ENCODE results near the gene ATP2C1.
A peak's percentile ranks its signal among the peaks of the same experiment; 100 is the strongest.

ATP2C1 gene

DNA sequence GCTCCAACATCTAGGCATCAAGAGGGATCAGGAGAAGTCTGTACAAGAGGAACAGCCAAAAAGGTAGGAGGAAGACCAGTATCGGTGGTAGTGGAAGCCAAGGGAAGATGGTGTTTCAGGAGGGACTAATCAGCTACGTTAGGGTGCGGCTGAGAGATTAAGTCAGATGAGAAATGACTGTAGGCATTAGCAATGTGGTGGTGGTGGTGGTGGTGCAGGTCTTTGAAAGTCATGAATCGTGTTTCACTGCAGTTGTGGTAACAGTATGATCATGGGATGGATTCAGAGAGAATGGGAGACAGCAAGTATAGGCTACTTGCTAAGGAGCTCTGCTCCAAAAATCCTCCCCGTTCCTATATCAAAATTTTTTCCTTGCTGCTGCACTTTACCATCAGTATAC lies 97.2 kb downstream of the ATP2C1 start:
- DNase-seq: peak; percentile 23

DNA sequence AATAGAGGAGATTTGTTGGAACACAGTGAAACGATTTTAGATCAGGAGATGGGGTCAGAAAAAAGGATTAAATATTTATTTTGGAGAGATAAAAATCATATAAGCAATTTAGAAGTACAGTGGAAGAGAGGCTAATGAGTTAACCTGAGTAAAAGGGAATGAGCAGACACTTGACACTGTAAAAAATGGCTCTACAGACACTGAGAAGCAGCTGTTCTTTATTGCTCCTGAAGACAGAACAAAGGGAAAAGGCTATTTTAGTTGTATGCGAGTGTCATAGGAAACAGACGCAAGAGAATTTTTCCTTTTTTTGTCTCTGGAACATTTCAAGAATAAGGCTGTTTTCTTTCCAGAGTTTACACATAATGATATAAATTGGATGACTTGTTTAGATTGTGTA lies 98.5 kb downstream of the ATP2C1 start:
- DNase-seq: no peak

DNA sequence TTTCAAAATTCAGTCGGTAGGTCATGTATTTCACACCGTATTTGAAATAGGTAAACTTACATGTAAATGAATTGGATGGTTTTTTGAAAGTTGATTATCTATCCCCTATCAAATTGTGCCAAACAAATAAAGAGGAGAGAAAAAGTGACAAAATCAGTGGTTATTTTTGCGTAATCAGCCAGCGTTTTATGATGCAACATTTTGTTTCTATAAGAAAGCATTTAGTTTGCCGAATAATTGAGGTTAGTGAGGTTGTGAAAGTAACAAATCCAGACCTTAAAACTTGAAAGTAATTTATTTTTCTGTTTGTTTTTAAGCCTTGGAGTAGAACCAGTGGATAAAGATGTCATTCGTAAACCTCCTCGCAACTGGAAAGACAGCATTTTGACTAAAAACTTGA lies 103.4 kb downstream of the ATP2C1 start:
- DNase-seq: no peak

DNA sequence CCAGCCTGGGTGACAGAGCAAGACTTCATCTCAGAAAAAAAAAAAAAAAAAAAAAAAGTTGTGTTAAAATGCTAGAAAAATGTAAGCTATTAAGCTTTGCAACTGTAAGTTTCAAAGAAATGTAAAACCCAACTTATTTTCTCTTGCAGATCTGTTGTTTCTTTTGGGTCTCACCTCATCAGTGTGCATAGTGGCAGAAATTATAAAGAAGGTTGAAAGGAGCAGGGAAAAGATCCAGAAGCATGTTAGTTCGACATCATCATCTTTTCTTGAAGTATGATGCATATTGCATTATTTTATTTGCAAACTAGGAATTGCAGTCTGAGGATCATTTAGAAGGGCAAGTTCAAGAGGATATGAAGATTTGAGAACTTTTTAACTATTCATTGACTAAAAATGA lies 107.2 kb downstream of the ATP2C1 start:
- no peak for DNase-seq

DNA sequence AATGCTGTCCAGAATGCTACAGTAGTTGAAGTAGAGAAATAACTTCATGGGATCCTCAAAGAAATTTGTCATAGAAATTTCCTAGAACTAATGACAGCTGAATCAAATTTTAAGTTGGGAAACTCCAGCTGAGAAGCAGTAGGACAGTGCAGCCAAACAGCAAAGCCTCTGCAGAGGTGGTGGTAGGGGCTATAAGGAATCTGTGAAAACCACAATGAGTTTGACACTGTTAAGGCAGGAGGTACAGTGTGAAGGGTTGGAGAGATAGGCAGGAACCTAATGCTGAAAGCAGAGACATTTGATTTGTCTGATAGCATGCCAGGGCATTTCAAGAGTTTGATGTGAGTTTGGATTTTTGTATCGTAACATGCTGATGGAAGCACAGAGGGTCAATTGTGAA lies 110.7 kb downstream of the ATP2C1 start:
- peak; percentile 25 for DNase-seq

DNA sequence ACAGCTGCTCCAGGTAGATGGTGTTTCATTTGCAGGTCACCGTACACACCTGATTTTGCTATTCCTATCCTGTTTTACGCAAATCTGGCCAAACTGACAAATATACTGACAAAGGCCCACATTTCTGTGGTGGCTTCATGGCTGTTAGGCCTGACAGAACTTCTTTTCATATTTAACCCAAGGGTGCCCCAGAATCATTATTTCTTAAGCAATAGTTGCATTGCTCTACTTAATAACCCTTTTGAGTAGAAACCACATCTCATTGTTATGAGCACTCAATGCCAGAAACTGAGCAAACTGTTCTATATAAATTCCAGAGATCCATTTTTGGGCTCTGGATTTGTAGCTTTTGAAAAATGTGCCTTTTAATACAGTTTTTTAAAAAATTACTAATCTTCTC lies 113.4 kb downstream of the ATP2C1 start:
- no peak for DNase-seq

DNA sequence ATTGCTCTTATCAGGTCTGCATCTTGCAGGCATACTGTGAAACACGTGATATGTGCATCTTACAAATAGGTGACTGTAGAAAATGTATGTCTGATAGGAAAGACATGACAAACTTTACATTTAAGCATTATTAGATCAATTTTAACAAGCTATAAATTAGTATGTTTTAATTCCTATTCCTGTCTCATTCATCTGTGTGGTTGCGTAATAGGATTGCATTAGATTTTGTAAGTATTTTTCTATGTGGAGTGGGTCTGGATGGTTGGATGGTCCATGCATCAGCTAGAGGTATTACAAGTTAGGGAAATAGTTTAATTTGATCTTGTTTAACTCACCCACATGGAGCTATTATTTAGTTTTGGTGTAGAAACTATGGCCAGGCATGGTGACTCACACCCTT lies 113.9 kb downstream of the ATP2C1 start:
- DNase-seq: no peak

DNA sequence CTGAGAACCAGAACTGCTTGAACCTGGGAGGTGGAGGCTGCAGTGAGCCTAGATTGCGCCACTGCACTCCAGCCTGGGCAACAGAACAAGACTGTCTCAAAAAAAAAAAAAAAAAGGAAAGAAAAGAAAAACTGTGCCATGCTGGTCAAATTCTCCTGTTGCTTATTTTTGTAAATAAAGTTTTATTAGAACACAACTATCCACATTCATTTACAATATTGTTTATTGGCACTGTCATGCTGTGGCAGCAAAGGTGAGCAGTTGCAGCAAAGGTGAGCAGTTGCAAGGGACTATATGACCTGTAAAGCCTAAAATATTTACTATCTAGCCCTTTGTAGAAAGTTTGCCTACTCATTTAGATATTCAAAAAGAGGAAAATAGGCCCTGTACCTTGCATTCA lies 114.4 kb downstream of the ATP2C1 start:
- no peak for DNase-seq

DNA sequence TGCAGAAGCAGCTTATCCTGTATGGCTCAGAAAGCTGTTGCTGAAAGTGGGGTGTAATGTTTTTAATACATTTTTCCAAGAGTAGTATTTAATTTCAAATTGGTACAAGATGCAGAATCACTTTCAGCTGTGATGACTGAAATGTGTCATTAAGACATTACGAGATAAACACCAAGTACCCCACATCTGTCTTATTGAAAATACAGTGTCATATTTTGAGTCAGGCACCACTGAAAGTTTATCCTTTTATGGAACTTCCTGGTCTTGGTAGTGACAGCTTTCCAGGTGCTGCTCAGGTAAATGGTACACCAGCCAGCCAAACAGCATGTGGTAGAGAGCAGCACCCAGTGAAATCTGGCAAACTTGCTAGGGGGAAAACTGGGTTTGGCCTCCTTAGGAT lies 115.8 kb downstream of the ATP2C1 start:
- DNase-seq: peak; percentile 28

DNA sequence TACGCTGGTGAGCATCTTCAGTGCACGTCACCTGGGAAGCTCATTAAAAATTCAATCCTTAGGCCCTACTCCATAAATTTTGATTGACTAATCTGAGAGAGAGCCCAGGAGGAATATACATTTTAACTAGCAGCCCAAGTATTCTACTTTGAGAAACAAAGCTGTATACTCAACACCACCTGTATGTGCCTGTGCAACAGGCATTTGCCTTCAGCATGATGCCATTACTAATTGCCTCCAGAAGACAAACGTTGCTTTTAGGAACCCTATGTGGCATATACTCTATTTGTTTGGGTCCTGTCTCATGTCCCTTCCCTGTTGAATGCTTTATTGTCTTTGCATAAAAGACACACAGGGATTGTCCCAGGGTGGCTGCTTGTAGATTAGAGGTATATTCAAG lies 125.1 kb downstream of the ATP2C1 start:
- DNase-seq: no peak

DNA sequence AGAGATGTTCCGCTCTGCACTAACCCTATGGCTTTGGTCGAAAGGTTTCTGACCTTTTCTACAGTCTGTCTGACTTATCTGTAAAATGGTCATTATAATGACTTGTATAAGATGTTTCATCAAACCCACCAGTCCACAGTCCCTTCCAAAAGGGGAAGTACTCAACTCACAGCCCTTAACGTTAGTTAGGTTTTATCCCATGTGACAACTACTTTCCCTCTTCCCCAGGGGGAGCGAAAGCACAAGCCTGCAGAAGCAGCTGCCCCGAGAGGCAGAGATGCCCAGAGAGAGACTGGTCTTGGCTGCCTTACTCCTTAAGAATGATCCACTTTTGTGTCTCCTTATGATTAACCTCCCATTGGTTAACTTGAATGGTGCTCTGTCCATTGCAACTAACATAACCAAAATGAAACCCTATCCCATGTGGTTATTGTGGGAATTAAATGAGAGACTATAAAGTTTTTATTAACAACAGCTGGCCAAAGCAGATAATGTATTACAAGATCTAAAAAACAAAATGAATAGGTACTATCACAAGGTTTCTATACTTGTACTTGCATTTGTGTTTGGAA lies 126.3 kb downstream of the ATP2C1 start:
- no peak for DNase-seq

DNA sequence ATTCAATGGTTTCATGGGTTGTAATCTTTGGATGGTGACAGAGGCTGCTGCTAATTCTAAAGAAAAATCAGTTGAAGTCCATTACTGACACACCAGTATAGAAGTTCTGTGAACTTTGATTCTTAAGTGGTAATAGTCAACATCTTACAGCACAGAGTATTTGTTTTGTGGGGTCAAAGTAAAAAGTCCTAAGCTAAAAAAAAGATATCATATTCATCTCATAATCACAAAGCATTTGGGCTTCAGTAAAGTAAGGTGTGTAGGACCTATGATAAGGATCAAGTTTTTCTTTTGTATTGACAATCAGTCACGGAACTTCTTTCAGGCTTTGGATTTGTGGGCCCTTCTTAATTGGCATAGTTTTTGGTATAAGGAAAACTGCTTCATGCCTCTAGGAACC lies 131.7 kb downstream of the ATP2C1 start:
- DNase-seq: no peak

DNA sequence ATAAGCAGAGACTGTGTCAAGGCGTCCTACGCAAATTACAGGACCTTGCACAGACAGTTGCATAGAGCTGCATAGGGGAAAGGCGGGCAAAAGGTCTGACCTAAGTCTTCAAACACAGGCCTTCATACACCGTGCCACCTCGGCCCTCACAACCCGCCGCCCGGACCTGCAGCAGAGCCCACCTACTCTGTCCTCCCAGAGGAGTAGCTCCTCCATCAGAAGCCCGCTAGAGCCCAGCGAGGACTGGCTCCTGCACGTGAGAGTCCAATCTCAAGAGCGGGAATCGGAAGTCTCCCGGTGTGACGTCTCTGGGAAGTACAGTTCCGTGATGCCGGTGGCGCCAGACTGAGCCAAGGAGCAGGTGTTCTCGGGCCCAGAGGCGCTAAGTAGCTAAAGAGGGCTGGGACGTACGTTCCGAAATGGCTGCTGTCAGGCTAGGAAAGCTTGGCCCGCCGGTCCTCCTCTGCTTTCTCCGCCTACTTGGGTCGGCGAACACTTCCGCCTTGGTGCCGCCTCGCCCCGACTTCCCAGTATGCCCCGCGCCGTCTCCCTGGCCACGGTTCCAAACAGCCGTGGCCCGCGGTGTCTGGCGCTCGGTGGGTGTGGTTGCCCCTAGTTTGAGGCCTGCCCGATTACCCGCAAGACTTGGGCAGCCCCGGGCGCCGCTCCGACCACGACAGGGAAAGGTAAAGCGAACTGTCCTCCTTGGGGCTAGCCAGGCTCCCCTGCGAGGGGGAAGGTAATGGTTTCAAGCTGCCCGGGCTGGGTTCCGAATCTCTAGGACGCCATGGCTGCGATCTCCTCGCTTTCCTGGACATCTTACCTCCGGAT lies 132.7 kb downstream of the ATP2C1 start, which contains the start of the genes ASTE1 and NEK11:
Gene ASTE1, minus strand, starts transcription at position 505 of the 831 bp plus-strand sequence. CDS start 1,519 bp downstream, outside the sequence.
Gene NEK11, plus strand, starts transcription at position 557 of the 831 bp plus-strand sequence. CDS start 2,832 bp downstream, outside the sequence.
- DNase-seq: peak; percentile 91

DNA sequence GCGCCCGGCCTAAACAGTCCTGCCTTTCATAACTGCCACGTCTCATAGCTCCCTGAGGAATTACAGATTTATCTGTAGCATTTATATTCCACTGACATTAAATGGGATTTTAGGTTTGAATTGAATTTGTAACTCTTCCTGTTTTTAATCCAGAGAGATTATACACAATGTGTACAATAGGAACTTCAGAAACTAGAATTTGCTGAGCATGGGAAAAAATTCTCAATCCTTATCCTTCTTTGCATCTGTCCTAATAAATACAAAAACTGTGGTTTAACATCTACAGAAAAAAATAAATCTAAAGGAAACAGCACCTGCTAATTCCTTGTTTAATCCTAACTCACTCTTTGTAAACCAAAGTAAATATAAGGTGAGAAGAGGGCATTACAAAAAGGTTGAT lies 135.0 kb downstream of the ATP2C1 start:
- DNase-seq: no peak

DNA sequence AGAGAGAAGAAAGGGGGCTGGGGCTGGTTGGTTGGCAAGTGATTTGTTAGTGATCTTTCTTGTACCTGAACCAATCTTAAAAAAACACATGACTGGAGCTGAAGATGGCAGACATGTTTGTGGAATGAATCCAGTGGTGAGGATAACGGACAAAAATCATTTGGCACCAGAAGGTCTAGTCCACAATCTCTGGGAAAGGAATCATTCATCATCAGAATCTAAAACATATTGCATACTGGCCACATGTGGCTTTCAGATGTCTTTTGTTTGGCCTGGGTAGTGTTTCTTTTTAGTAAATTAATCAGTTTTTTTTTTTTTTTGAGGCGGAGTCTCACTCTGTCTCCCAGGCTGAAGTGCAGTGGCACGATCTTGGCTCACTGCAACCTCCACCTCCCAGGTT lies 137.8 kb downstream of the ATP2C1 start:
- no peak for DNase-seq

DNA sequence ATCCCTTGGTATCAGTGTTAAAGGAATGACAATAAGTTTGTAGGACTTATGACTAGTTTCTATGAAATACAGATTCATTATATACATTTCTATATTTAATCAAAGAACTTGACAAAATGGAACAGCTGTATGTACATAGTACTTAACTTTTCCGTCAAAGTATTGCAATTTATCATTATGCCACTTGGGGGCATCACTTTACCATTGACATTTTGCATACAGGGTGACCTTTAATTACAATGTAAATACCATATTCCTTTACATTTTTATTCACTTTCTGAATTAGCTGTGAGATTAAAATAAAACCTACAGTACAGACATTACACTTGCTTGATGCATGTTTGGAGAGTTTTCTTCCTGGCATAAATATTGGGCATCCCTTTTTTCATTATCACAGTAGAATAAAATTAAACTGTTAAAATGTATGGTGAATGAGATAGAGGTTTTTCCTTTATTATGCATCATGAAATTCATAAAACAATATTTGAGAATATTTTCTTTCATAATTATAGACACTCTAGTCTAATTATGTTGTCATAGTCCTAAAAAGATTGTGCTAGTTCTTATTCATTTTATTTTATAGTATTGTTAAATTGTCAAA lies 139.7 kb downstream of the ATP2C1 start:
- DNase-seq: peak; percentile 65

DNA sequence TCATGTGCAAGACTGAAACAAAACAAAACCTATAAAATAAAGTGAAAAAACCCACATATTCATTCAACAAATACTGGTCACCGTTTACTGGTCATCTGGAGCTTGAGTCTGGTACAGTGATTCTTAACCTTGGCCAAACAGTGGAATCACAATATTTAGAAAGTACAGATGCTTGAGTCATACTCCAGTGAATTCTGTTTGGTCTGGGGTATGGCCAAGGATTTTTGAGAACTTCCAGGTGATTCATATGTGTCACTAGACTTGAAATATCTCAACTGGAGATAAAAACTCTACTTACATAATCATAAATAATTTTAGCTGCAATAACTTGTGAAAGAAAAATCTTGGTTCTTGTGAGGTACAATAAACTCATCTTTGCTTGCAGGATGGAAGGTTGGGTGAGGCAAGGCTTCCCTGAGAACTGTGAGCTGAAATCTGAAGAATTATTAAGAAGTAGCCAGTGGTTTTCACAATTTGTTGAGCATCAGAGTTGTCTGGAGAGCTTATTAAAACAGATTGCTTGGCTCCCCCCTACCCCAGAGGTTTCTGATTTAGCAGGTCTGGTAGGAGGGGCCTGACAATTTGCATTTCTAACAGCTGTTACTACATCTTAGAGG lies 142.4 kb downstream of the ATP2C1 start:
- DNase-seq: no peak

DNA sequence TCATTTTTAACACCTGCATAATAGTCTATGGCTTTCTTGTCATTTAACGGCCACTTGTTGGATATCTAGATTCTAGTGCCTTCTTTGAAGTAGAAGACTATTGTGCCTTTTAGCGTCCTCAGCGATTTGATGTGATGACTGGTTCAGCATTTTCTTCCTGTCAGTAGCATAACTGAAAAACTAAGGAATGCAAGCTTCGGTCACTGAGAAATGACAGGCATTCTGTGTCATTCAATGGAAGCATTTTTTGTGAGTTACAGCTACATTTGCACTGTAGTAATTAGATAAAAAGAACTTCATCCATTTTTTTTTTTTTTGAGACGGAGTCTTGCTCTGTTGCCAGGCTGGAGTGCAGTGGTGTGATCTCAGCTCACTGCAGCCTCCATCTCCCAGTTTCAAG lies 143.1 kb downstream of the ATP2C1 start:
- no peak for DNase-seq

DNA sequence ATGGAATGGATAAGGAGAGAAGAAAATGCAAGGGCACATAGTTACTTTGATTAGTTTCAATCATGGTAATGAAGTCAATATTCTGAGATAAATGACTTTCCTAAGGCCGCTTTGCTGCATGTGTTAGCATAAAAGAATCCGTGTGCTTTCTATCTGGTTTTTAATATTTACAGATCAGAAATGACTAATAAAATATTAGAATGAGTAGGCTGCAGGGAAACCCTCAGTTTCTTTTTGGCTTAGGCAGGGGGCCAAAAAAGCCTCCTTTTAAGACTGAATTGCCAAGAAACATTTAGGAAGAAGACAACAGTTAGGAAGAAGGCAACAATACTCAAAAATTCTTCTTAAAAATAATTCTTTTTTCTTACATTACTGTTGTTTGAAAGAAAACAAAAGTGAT lies 144.4 kb downstream of the ATP2C1 start:
- DNase-seq: no peak

DNA sequence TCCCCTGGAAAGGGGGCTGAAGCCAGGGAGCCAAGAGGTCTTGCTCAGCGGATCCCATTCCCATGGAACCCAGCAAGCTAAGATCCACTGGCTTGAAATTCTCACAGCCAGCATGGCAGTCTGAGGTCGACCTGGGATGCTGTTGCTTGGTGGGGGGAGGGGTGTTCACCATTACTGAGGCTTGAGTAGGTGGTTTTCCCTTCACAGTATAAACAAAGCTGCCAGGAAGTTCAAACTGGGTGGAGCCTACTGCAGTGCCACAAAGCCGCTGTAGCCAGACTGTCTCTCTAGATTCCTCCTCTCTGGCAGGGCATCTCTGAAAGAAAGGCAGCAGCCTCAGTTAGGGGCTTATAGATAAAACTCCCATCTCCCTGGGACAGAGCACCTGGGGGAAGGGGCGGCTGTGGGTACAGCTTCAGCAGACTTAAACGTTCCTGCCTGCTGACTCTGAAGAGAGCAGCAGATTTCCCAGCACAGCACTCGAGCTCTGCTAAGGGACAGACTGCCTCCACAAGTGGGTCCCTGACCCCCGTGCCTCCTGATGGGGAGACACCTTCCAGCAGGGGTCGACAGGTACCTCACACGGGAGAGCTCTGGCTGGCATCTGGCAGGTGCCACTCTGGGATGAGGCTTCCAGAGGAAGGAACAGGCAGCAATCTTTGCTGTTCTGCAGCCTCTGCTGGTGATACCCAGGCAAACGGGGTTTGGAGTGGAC lies 148.5 kb downstream of the ATP2C1 start:
- peak; percentile 50 for DNase-seq

DNA sequence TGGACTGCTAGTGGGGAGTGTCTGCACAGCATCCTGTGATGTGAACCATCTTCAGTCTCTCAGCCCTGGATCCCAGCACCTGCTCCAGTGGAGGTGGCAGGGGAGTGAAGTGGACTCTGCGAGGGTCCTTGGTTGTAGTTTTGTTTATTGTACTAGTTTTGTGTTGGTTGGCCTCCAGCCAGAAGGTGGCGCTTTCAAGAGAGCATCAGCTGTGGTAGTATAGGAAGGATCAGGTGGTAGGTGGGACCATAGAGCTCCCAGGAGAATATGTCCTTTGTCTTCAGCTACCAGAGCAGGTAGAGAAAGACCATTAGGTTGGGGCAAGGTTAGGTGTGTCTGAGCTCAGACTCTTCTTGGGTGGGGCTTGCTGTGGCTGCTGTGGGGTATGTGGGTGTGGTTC lies 153.7 kb downstream of the ATP2C1 start:
- no peak for DNase-seq

DNA sequence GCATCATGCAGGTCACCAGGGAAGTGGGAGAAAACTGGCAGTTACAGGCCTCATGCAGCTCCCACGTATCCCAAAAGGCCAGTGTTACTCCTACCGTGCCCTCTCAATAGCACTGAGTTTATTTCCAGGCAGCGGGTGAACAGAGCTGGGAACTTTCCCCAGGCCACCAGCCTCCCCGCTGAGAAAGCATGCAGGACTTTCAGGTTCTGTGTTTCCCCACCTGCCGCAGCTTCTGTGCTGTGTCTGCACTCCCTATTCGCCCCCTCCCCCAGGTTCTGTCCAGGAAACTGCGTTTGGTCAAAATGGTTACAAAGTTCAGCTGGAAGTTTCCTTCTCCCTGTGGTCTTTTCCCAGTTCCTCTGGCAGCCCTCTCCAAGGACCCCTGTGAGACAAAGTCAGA lies 154.1 kb downstream of the ATP2C1 start:
- no peak for DNase-seq

DNA sequence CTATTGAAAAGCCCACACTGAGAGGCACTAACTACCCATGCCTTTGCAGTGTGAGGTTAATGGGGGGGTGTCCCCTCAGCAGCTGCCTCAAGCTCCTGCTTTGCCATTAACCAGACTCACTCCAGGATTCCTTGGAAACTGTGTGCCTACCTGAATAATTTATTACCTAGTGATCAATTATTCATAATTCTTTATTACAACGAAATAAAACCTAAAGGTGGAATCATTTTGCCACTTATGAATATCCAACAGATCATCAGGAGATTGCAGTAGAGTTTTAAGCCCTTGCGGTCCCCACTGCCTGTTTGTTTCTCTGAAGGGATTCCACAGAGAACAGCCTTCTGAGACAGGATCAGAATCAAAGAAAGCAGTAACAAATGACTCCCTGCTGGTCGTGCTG lies 156.1 kb downstream of the ATP2C1 start:
- no peak for DNase-seq

Data from activated CD4-positive, alpha-beta T cell treated with anti-CD3 and anti-CD28 coated beads, Interleukin-2, amount 50 U/mL, for 16 hours (primary cell).